ENCODE data around the gene DDX20.

DDX20 gene

GRCh38 chr1:111755331-111756123 is at the start of gene DDX20:
Gene DDX20 (plus strand): TSS chr1:111755901. CDS start chr1:111755925, 24 bp downstream.
- peak; percentile 84 to 90 (median 85) for DNase-seq (ENCODE audit: low read depth in 4 of 4, low spot score in 1 of 4)

GRCh38 chr1:111706921-111707320 is 48.8 kb upstream of the DDX20 start:
- no peak for DNase-seq (ENCODE audit: low read depth in 4 of 4, low spot score in 1 of 4)

- DNase-seq (ENCODE audit: low read depth in 4 of 4, low spot score in 1 of 4): no peak
Observed at GRCh38 chr1:111707906-111708305, 47.8 kb upstream of the DDX20 start.

DNA sequence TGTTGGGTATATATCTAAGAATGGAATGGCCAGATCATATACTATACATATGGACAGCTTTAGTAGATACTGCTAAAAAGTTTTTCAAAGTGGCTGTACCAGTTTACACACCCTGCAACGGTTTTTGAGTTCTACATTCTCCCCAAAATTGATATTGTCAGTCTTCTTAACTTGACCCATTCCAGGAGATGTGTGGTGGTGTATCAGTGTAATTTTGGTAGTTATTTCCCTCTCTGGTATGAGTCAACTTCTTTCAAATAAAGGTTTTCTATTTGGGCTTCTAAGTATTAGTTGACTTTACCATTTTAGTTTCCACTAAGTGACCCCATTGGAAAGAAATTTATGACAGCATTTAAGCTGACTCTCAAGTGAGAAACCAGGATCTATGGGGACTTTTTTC is 45.7 kb upstream of the DDX20 start:
- no peak for DNase-seq (ENCODE audit: low read depth in 4 of 4, low spot score in 1 of 4)

- DNase-seq (ENCODE audit: low read depth in 4 of 4, low spot score in 1 of 4): no peak
Observed at GRCh38 chr1:111716333-111716732, 39.4 kb upstream of the DDX20 start.

DNA sequence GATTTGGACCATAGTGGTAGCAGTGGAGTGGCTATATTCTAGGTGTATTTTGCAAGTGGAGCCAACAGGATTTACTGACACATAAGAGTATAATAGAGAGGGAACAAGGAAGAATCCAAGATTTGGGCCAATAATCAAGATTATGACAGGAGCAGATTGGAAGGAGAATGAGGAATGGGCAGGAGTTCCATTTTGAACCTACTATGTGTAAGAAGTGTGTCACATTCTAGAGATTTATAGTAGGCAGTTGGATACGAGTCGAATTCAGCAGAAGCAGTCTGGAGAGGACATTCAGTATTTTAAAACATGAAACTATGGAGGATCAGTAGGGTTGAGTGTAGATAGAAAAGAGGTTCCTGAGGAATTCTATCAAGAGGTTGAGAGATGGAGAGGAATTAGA is 38.3 kb upstream of the DDX20 start:
- no peak for DNase-seq (ENCODE audit: low read depth in 4 of 4, low spot score in 1 of 4)

GRCh38 chr1:111719135-111719534 is 36.6 kb upstream of the DDX20 start:
- DNase-seq (ENCODE audit: low read depth in 4 of 4, low spot score in 1 of 4): no peak

GRCh38 chr1:111719674-111720132 is 36.0 kb upstream of the DDX20 start:
- no peak for DNase-seq (ENCODE audit: low read depth in 4 of 4, low spot score in 1 of 4)

DNA sequence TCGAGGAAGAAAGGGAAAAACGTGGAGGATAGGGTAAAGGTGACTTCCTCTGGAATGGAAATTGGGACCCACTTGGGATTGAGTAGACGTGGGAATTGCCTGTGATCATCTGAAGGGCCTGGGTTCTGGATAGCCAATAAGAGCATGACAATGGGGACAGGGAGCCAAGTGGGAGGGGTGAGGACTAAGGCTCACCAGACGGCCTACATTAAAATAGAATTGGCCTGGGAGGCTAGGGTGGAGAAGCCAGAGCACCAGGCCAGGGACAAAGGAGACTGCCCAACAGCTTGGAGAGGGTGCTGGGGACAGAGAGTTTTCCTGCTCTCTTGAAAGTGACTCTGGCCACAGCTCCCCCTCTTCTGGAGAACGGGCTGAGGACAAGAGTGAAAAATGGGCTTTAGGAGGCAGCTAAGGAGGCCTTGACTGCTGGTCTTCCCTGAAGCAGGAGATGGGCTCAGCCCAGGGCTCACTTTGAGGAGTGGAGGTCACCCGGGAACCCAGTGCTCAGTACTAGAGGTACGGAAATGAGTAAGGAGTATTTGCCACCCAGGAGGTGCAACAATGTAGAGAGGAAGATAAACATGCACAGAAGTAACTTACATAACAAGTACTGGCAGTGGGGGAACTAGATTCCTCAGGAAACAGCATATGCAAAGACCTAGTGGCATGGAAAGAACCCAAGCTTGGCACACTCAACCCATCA is 35.3 kb upstream of the DDX20 start:
- no peak for DNase-seq (ENCODE audit: low read depth in 4 of 4, low spot score in 1 of 4)

GRCh38 chr1:111720977-111721786 is 34.5 kb upstream of the DDX20 start:
- DNase-seq (ENCODE audit: low read depth in 4 of 4, low spot score in 1 of 4): no peak

- DNase-seq (ENCODE audit: low read depth in 4 of 4, low spot score in 1 of 4): no peak
Observed at GRCh38 chr1:111723091-111723806, 32.5 kb upstream of the DDX20 start.

- no peak for DNase-seq (ENCODE audit: low read depth in 4 of 4, low spot score in 1 of 4)
Observed at GRCh38 chr1:111723871-111724270, 31.8 kb upstream of the DDX20 start.

DNA sequence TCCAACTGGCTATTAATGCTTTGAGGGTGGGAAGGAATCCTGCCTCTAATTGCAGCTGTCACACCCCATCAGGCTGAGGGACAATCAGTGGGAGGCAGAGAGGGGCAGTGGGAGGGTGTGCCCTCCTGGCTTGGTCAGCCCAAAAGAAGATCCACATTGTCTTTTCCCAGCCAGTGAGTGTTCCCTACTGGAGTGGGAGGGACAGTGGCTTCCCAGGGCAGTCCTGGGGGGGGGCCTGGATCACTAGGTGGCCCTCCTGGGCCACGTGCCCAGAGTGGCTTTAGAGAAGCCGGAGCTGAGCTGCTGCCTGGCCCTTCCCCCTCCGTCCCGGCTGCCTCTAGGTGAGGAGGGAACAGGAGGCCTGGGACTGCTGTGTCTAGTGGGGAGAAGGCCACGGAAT is 30.5 kb upstream of the DDX20 start:
- no peak for DNase-seq (ENCODE audit: low read depth in 4 of 4, low spot score in 1 of 4)

GRCh38 chr1:111727056-111727455 is 28.6 kb upstream of the DDX20 start:
- no peak for DNase-seq (ENCODE audit: low read depth in 4 of 4, low spot score in 1 of 4)

- no peak for DNase-seq (ENCODE audit: low read depth in 4 of 4, low spot score in 1 of 4)
Observed at GRCh38 chr1:111729271-111729921, 26.3 kb upstream of the DDX20 start.

GRCh38 chr1:111729946-111730681 is 25.6 kb upstream of the DDX20 start:
- DNase-seq (ENCODE audit: low read depth in 4 of 4, low spot score in 1 of 4): no peak

DNA sequence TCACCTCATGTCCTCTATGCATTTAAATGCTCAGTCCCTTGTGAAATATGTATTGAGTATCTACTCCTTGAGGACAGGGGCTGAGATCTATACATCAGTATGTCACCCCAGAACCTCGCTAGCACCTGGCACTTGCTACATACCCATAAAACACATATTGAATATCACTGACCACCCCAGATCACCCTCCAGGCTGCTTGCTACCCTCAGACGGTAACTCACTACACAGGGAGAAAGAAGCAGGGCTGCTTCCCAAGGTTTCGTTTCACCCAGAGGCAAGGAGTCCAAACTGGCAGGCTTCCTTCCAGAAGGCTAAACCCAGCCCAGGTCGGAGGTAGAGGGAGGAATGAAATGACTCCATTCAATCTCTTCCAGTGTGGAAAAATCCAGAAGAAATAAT is 25.0 kb upstream of the DDX20 start:
- no peak for DNase-seq (ENCODE audit: low read depth in 4 of 4, low spot score in 1 of 4)

DNA sequence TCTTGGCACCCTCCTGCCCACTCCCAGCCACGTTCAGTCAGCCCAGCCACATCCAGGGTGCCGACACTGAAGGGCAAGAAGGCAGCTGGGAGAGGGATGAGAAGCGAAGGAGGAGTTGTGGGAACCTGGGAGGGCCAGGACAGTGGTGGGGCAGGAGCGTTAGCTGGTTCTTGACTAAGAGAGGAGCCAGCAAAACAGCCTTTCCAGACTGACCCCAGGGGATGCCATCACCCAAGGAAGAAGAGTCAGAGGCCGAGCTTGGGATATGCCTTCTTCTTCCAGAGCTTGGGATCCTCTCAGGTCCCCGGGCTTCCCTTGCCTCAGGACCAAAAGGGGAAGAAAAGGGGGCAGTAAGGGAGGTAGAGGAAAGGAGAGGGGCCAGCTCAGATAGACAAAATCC is 23.7 kb upstream of the DDX20 start:
- DNase-seq (ENCODE audit: low read depth in 4 of 4, low spot score in 1 of 4): no peak

DNA sequence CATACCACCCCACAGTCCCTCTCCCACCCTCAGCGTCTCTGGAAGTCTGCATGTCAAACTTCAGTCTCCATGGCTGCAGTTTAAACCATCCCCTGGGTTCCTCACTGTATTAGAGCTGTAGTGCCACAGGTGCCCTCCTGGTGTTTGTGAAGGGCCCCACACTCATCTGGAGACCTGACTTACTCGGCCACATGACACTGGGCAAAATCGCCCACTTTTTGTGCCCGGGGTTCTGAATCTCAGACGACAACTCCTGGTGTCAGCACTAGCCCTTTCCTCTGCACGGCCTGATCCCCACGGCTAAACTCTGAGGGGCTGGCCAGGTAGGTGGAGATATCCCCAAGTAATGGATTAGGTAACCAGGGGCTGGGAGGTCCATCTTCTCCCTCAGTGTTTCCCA is 23.0 kb upstream of the DDX20 start:
- DNase-seq (ENCODE audit: low read depth in 4 of 4, low spot score in 1 of 4): no peak
